MCF 10A (cell line): Measurements from ENCODE around the gene MYO18B. TPM values are rescaled to one million over a fixed set of nuclear protein-coding genes. Genes with fewer than 3 reads are reported as not detected.
A peak's percentile ranks its signal among the peaks of the same experiment; 100 is the strongest.

Experiments used
- BruUV-seq: library from RNA; stranded (reverse); fragments of 400-500 nt; replicated peaks from 2 replicates; lab custom pipeline; 2021; lab: Mats Ljungman, UMichigan
- CTCF ChIA-PET: fragments of 300-600 bp; sonication (Branson Sonifier 250); formaldehyde crosslinking; extraction: SDS; loops from one replicate; lab custom pipeline; 2021; ENCODE audit warnings: antibody characterized with exemption, inconsistent platforms; lab: Yijun Ruan, JAX
- POLR2A ChIA-PET: fragments of 300-600, 350-650 bp; sonication (Branson Sonifier 250); formaldehyde crosslinking; extraction: SDS; loops from one replicate; lab custom pipeline; 2020; ENCODE audit warnings: antibody characterized with exemption, inconsistent platforms; lab: Yijun Ruan, JAX
- DNase-seq: peaks from one replicate; pipeline ENCODE4 v3.0.0-alpha.2; 2018; ENCODE audit not compliant: unreplicated experiment
- H3K27ac Mint-ChIP-seq: one replicate; pipeline ENCODE4 v1.8.0; 2022; ENCODE audit warnings: mild to moderate bottlenecking, low read depth, mixed read lengths; ENCODE audit not compliant: unreplicated experiment
- H3K27me3 Mint-ChIP-seq: one replicate; pipeline ENCODE4 v1.8.0; 2022; ENCODE audit warnings: mixed read lengths; ENCODE audit not compliant: insufficient read depth, unreplicated experiment
- H3K36me3 Mint-ChIP-seq: one replicate; pipeline ENCODE4 v1.8.0; 2022; ENCODE audit warnings: mild to moderate bottlenecking, moderate library complexity, mixed read lengths; ENCODE audit not compliant: insufficient read depth, unreplicated experiment
- H3K4me1 Mint-ChIP-seq: one replicate; pipeline ENCODE4 v1.8.0; 2022; ENCODE audit warnings: mixed read lengths; ENCODE audit not compliant: insufficient read depth, unreplicated experiment
- H3K4me3 Mint-ChIP-seq: one replicate; pipeline ENCODE4 v1.8.0; 2022; ENCODE audit warnings: mild to moderate bottlenecking, moderate library complexity, mixed read lengths; ENCODE audit not compliant: unreplicated experiment
- H3K9me3 Mint-ChIP-seq: one replicate; pipeline ENCODE4 v1.8.0; 2022; ENCODE audit warnings: mixed read lengths; ENCODE audit not compliant: unreplicated experiment
- intact Hi-C: fragments of 100-400 bp; cut with micrococcal nuclease; formaldehyde crosslinking; loops from 2 replicates; pipeline ENCODE4 v1.14.1; 2022
- total RNA-seq: library from RNA; stranded (reverse); gene quantifications from 2 replicates; pipeline ENCODE4 v1.2.3, GENCODE V29; 2022
- TF ChIP-seq, protein P1 (sequence below): fragments of 200-600 bp; IDR thresholded peaks from one replicate; pipeline ENCODE4 v1.8.0; 2022; ENCODE audit warnings: antibody characterized with exemption, mild to moderate bottlenecking; ENCODE audit not compliant: unreplicated experiment

MYO18B gene
- total RNA-seq, 1 experiment from 2014 or later, result 0.07 TPM

DNA sequence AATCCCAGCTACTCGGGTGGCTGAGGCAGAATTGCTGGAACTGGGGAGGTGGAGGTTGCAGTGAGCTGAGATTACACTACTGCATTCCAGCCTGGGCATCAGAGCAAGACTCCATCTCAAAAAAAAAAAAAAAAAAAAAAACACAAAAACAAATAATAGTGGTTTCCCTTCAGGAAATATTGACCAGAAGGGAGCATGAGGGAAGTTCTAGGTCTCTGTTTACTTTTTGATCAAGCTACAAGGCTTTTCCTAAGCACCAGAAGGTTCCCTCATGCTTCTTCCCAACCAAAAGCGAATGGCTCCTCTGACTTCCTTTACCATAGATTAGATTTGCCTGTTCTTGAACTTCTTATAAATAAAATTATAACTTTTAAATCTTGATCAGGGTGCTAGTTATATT is 18.3 kb downstream of the MYO18B start:
- DNase-seq, result no peak
- Mint-ChIP-seq H3K27ac (peak overlapping the region; percentile 75), H3K4me3 (no peak overlapping the region), H3K9me3 (no peaks in the 10 kb centered on the region), H3K36me3 (no peaks in the 10 kb centered on the region), H3K4me1 (peaks cover 27% of the 10 kb centered on the region), H3K27me3 (no peaks in the 10 kb centered on the region)
- no TSS peak for BruUV-seq
- TF ChIP-seq, protein P1, sequence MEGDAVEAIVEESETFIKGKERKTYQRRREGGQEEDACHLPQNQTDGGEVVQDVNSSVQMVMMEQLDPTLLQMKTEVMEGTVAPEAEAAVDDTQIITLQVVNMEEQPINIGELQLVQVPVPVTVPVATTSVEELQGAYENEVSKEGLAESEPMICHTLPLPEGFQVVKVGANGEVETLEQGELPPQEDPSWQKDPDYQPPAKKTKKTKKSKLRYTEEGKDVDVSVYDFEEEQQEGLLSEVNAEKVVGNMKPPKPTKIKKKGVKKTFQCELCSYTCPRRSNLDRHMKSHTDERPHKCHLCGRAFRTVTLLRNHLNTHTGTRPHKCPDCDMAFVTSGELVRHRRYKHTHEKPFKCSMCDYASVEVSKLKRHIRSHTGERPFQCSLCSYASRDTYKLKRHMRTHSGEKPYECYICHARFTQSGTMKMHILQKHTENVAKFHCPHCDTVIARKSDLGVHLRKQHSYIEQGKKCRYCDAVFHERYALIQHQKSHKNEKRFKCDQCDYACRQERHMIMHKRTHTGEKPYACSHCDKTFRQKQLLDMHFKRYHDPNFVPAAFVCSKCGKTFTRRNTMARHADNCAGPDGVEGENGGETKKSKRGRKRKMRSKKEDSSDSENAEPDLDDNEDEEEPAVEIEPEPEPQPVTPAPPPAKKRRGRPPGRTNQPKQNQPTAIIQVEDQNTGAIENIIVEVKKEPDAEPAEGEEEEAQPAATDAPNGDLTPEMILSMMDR, result no peak
- intact Hi-C loops, result loop anchor here (2.0 kb wide), 1 partner anchor 13 kb away; no protein-coding TSS in a partner anchor
- ChIA-PET POLR2A (interaction anchor here (0.8 to 0.9 kb wide), 2 partner anchors 11 to 13 kb away, joined by 3 read pairs; no protein-coding TSS in a partner anchor), CTCF (interaction anchor here (0.9 to 1.4 kb wide), 5 partner anchors 13 to 524 kb away, joined by 3 to 6 read pairs (median 3); no protein-coding TSS in a partner anchor)

DNA sequence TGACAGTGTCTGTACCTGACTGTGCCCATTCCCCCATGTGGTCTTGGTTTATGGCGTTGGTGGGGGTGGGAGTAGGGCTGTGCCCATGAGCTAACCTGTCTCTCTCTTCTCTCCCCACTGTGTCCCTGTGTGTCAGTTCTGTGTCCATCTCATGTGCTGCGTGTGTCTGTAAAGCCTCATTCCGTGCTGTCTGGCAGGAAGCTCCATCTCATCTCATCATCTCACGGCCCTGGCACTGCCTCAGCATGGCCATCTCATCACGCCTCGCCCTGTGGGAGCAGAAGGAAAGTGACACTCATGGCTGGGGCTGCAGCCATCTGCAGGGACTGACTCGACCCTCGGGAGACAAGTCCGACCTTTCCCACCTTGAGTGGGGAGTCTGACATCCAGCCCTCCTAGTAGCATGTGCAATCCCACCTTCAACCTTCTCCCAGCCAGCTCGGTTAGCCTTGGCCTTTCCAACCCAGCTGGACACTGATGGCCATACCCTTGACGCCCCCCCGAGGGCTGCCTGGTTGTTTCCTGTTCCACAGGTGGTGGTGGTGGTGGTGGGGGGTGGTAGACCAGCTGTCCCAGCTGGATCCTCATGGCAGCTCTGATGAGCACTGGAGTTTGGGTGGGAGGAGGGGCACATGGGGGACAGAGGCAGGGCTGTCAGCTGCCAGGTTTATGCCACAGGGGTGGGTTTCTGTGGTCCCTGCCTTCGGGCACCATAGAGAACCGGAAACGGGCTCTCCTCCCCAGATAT is 19.0 kb downstream of the MYO18B start:
- POLR2A ChIA-PET, result interaction anchor here (0.8 kb wide), 1 partner anchor 11 kb away, joined by 3 read pairs; no protein-coding TSS in a partner anchor
- TF ChIP-seq, protein P1, result no peak

DNA sequence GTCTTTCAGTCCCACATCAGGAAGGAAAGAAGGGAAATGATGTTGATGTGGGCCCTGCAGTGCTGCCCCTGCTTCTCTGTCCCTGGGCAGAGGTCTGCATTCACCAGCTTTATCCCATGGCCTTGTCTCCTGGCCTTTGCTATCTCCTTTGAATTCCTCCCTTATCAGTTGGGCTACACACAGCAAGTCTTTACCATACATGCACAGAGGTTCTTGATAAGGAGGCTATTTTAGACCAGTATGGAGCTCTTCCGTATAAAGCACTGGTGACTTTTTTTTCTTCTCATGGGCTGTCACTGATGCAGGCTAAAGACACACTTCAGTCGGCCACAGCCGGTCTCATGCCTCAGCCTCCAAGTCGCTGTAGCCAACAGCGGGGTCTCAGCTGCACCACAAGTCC is 20.2 kb downstream of the MYO18B start:
- DNase-seq, result no peak
- intact Hi-C loops, result no loop called here

More for the DNA sequence above, 19.0 kb downstream of the MYO18B start:
- Mint-ChIP-seq H3K27ac (peak overlapping the region; percentile 23), H3K27me3 (no peaks in the 10 kb centered on the region), H3K4me1 (peaks cover 27% of the 10 kb centered on the region), H3K36me3 (no peaks in the 10 kb centered on the region), H3K9me3 (peaks cover 3% of the 10 kb centered on the region), H3K4me3 (no peak overlapping the region)
- no TSS peak for BruUV-seq
- CTCF ChIA-PET, result interaction anchor here (0.6 to 3.0 kb wide), 7 partner anchors 12 to 525 kb away, joined by 3 to 15 read pairs (median 3); no protein-coding TSS in a partner anchor
- no peak for DNase-seq
- intact Hi-C loops, result loop anchor here (2.0 kb wide), 1 partner anchor 14 kb away; no protein-coding TSS in a partner anchor

More for the DNA sequence above, 20.2 kb downstream of the MYO18B start:
- H3K36me3 Mint-ChIP-seq, result no peaks in the 10 kb centered on the region
- H3K27ac Mint-ChIP-seq, result no peak overlapping the region
- ChIA-PET POLR2A (no interaction called here), CTCF (interaction anchor here (0.6 to 3.0 kb wide), 6 partner anchors 11 to 568 kb away, joined by 3 to 15 read pairs (median 3); no protein-coding TSS in a partner anchor)
- TF ChIP-seq, protein P1, result no peak
- peaks cover 12% of the 10 kb centered on the region for H3K9me3 Mint-ChIP-seq
- H3K27me3 Mint-ChIP-seq, result no peaks in the 10 kb centered on the region
- H3K4me3 Mint-ChIP-seq, result no peak overlapping the region
- peaks cover 27% of the 10 kb centered on the region for H3K4me1 Mint-ChIP-seq
- BruUV-seq, result no TSS peak
